HepG2 (cell line): ENCODE data around the gene SRCIN1. TPM values are rescaled to one million over a fixed set of nuclear protein-coding genes. Genes with fewer than 3 reads are reported as not detected.

Experiments
- AGO1 ChIP-seq: fragments of 200-400 bp; formaldehyde crosslinking; IDR thresholded peaks from 2 replicates; pipeline ENCODE4 v1.6.1; 2017; ENCODE audit warnings: mild to moderate bottlenecking, low read depth, low read length, moderate library complexity; ENCODE audit not compliant: poor library complexity, severe bottlenecking
- DNMT3B ChIP-seq: conservative IDR thresholded peaks from 2 replicates; pipeline ENCODE4 v1.6.1; 2016; ENCODE audit warnings: missing biosample characterization, control low read depth
- ELF3 ChIP-seq: IDR thresholded peaks from 2 replicates; pipeline ENCODE4 v1.6.1; 2016; ENCODE audit warnings: missing genetic modification reagents, missing compliant biosample characterization
- KLF13 ChIP-seq: sonication (generic); formaldehyde crosslinking; IDR thresholded peaks from 2 replicates; pipeline ENCODE4 v1.4.0; 2020; ENCODE audit warnings: mild to moderate bottlenecking, missing genetic modification reagents
- KLF9 ChIP-seq: IDR thresholded peaks from 2 replicates; pipeline ENCODE4 v1.6.1; 2016; ENCODE audit warnings: low read depth
- NFYB ChIP-seq: sonication (generic); formaldehyde crosslinking; IDR thresholded peaks from 2 replicates; pipeline ENCODE4 v1.4.0; 2020; ENCODE audit warnings: missing genetic modification reagents
- RBM39 ChIP-seq: fragments of 200-400 bp; formaldehyde crosslinking; IDR thresholded peaks from one replicate; pipeline ENCODE4 v1.6.1; 2018; ENCODE audit warnings: antibody characterized with exemption, mild to moderate bottlenecking, low read depth, low read length; ENCODE audit not compliant: poor library complexity, severe bottlenecking
- SKIL ChIP-seq: sonication (generic); formaldehyde crosslinking; IDR thresholded peaks from 2 replicates; pipeline ENCODE4 v1.8.0; 2022; ENCODE audit warnings: missing genetic modification reagents, mild to moderate bottlenecking, moderate library complexity, borderline replicate concordance
- SMAD3 ChIP-seq: sonication (generic); formaldehyde crosslinking; IDR thresholded peaks from 2 replicates; pipeline ENCODE4 v1.4.0; 2020; ENCODE audit warnings: missing genetic modification reagents
- STAT5B ChIP-seq: sonication (generic); formaldehyde crosslinking; IDR thresholded peaks from 2 replicates; pipeline ENCODE4 v1.4.0; 2020; ENCODE audit warnings: missing genetic modification reagents
- TFAP4 ChIP-seq: sonication (generic); IDR thresholded peaks from 2 replicates; pipeline ENCODE4 v1.6.1; 2016; ENCODE audit warnings: low read depth, borderline replicate concordance
- ZNF33B ChIP-seq: sonication (generic); formaldehyde crosslinking; IDR thresholded peaks from 2 replicates; pipeline ENCODE4 v1.5.1; 2020; ENCODE audit warnings: mild to moderate bottlenecking, missing genetic modification reagents
- ZNF512B ChIP-seq: sonication (generic); formaldehyde crosslinking; IDR thresholded peaks from 2 replicates; pipeline ENCODE4 v1.5.1; 2020; ENCODE audit warnings: missing genetic modification reagents, mild to moderate bottlenecking, borderline replicate concordance
- polyA plus RNA-seq, 8 experiments: library from polyadenylated mRNA; depleted of rRNA in 3 of 8; stranded (reverse) in 7 of 8; unstranded in 1 of 8; fragments of >200 nt; fragmentation: Illumina TruSeq in 4 of 8; extraction: Trizol in 4 of 8; gene quantifications; 2 replicates each; pipeline versions ENCODE4 v1.2.1 to v1.2.3, GENCODE V29; 2011 to 2016; ENCODE audit warnings: low read depth in 4 of 8, missing spikeins in 1 of 8, mixed read lengths in 1 of 8; ENCODE audit not compliant: insufficient read depth in 1 of 8
- total RNA-seq, 5 experiments: library from RNA; depleted of rRNA; stranded (reverse); fragments of >200 nt; fragmentation: Illumina TruSeq; extraction: Trizol; gene quantifications; 2 replicates each; pipeline ENCODE4 v1.2.3, GENCODE V29; 2016; ENCODE audit warnings: low read depth in 1 of 5
- TF ChIP-seq, protein P1 (sequence below): IDR thresholded peaks from 2 replicates; pipeline ENCODE4 v1.6.1; 2012; ENCODE audit warnings: low read length, improper control_type of control experiment
- TF ChIP-seq, protein P2 (sequence below): sonication (generic); formaldehyde crosslinking; IDR thresholded peaks from 2 replicates; pipeline ENCODE4 v1.5.0; 2020; ENCODE audit warnings: missing genetic modification reagents, mild to moderate bottlenecking, borderline replicate concordance
- TF ChIP-seq, protein P3 (sequence below): sonication (generic); formaldehyde crosslinking; IDR thresholded peaks from 2 replicates; pipeline ENCODE4 v1.5.1; 2020; ENCODE audit warnings: missing genetic modification reagents, mild to moderate bottlenecking, borderline replicate concordance
- TF ChIP-seq, protein P4 (sequence below): sonication (generic); formaldehyde crosslinking; IDR thresholded peaks from 2 replicates; pipeline ENCODE4 v1.5.0; 2020; ENCODE audit warnings: missing genetic modification reagents

The SRCIN1 gene
- total and polyA plus RNA-seq, 2 of the 13 experiments (the other 11 are each of a cell fraction or from before 2014, with no cell fraction given): 1.2 to 9.6 TPM

- TF ChIP-seq RBM39 (peak; percentile 52), TFAP4 (no peak), KLF13 (CRISPR knock-in tag) (no peak), SKIL (CRISPR knock-in tag) (no peak), DNMT3B (CRISPR knock-in tag) (no peak), STAT5B (CRISPR knock-in tag) (no peak), ZNF33B (CRISPR knock-in tag) (no peak), ELF3 (CRISPR knock-in tag) (no peak), ZNF512B (CRISPR knock-in tag) (no peak), KLF9 (CRISPR knock-in tag) (no peak), SMAD3 (CRISPR knock-in tag) (no peak), NFYB (CRISPR knock-in tag) (no peak), AGO1 (peak; percentile 5)
- TF ChIP-seq, protein P1, sequence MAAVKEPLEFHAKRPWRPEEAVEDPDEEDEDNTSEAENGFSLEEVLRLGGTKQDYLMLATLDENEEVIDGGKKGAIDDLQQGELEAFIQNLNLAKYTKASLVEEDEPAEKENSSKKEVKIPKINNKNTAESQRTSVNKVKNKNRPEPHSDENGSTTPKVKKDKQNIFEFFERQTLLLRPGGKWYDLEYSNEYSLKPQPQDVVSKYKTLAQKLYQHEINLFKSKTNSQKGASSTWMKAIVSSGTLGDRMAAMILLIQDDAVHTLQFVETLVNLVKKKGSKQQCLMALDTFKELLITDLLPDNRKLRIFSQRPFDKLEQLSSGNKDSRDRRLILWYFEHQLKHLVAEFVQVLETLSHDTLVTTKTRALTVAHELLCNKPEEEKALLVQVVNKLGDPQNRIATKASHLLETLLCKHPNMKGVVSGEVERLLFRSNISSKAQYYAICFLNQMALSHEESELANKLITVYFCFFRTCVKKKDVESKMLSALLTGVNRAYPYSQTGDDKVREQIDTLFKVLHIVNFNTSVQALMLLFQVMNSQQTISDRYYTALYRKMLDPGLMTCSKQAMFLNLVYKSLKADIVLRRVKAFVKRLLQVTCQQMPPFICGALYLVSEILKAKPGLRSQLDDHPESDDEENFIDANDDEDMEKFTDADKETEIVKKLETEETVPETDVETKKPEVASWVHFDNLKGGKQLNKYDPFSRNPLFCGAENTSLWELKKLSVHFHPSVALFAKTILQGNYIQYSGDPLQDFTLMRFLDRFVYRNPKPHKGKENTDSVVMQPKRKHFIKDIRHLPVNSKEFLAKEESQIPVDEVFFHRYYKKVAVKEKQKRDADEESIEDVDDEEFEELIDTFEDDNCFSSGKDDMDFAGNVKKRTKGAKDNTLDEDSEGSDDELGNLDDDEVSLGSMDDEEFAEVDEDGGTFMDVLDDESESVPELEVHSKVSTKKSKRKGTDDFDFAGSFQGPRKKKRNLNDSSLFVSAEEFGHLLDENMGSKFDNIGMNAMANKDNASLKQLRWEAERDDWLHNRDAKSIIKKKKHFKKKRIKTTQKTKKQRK: no peak
- TF ChIP-seq, protein P2, sequence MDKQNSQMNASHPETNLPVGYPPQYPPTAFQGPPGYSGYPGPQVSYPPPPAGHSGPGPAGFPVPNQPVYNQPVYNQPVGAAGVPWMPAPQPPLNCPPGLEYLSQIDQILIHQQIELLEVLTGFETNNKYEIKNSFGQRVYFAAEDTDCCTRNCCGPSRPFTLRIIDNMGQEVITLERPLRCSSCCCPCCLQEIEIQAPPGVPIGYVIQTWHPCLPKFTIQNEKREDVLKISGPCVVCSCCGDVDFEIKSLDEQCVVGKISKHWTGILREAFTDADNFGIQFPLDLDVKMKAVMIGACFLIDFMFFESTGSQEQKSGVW (CRISPR knock-in tag): no peak
- TF ChIP-seq, protein P3, sequence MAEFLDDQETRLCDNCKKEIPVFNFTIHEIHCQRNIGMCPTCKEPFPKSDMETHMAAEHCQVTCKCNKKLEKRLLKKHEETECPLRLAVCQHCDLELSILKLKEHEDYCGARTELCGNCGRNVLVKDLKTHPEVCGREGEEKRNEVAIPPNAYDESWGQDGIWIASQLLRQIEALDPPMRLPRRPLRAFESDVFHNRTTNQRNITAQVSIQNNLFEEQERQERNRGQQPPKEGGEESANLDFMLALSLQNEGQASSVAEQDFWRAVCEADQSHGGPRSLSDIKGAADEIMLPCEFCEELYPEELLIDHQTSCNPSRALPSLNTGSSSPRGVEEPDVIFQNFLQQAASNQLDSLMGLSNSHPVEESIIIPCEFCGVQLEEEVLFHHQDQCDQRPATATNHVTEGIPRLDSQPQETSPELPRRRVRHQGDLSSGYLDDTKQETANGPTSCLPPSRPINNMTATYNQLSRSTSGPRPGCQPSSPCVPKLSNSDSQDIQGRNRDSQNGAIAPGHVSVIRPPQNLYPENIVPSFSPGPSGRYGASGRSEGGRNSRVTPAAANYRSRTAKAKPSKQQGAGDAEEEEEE (CRISPR knock-in tag): no peak
- TF ChIP-seq, protein P4, sequence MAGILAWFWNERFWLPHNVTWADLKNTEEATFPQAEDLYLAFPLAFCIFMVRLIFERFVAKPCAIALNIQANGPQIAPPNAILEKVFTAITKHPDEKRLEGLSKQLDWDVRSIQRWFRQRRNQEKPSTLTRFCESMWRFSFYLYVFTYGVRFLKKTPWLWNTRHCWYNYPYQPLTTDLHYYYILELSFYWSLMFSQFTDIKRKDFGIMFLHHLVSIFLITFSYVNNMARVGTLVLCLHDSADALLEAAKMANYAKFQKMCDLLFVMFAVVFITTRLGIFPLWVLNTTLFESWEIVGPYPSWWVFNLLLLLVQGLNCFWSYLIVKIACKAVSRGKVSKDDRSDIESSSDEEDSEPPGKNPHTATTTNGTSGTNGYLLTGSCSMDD (CRISPR knock-in tag): no peak
Observed at GRCh38 chr17:38600906-38601305, 4.8 kb downstream of the SRCIN1 start (continued).
